Left ventricle myocardium inferior (tissue), 1 donor: ENCODE results near the gene ZKSCAN1. TPM values are rescaled to one million over a fixed set of nuclear protein-coding genes. Genes with fewer than 3 reads are reported as not detected.
A peak's percentile ranks its signal among the peaks of the same experiment; 100 is the strongest.

Experiments
- DNase-seq: peaks from one replicate; pipeline ENCODE4 v3.0.0-alpha.2; 2020
- H3K27ac ChIP-seq: fragments of 200-600 bp; replicated peaks from 2 replicates; pipeline ENCODE4 v1.8.0; 2021
- H3K27me3 ChIP-seq: fragments of 200-600 bp; 2 replicates; pipeline ENCODE4 v1.8.0; 2021; ENCODE audit warnings: low read depth
- H3K36me3 ChIP-seq: fragments of 200-600 bp; 2 replicates; pipeline ENCODE4 v1.8.0; 2021
- H3K4me1 ChIP-seq: fragments of 200-600 bp; 2 replicates; pipeline ENCODE4 v1.8.0; 2021
- H3K4me3 ChIP-seq: fragments of 200-600 bp; 2 replicates; pipeline ENCODE4 v1.8.0; 2021; ENCODE audit warnings: mild to moderate bottlenecking, moderate library complexity
- H3K9me3 ChIP-seq: fragments of 200-600 bp; replicated peaks from 2 replicates; pipeline ENCODE4 v1.8.0; 2021
- CTCF ChIP-seq: fragments of 200-600 bp; IDR thresholded peaks from 2 replicates; pipeline ENCODE4 v1.8.0; 2021; ENCODE audit warnings: antibody characterized with exemption, mild to moderate bottlenecking, borderline replicate concordance
- intact Hi-C: fragments of 100-400 bp; cut with micrococcal nuclease; formaldehyde crosslinking; loops from one replicate; pipeline ENCODE4 v1.11.0; 2022
- total RNA-seq: library from RNA; stranded (reverse); fragmentation: NEBNext Ultra II Directional; extraction: Animal tissue kit (Norgen Biotek cat#: 25700); gene quantifications from one replicate; pipeline ENCODE4 v1.2.1, GENCODE V29; 2021
- donor health status: DM: no; HTN: yes; CAD: no; lungs with severe emphysema.

The ZKSCAN1 gene
- total RNA-seq, 1 donor from 2014 or later, result 37.1 TPM

- H3K4me3 ChIP-seq, result peak within 1 kb of the TSS; percentile 77
- H3K4me1 ChIP-seq, result peaks cover 48% of the 10 kb centered on the region
- no peaks in the 10 kb centered on the region for H3K9me3 ChIP-seq
- TF ChIP-seq CTCF, result peak; percentile 97
- peak; percentile 97 for DNase-seq
- no peaks in the 10 kb centered on the region for H3K27me3 ChIP-seq
- peaks cover 26% of the 10 kb centered on the region for H3K36me3 ChIP-seq
- intact Hi-C loops, result loop anchor here (10.0 kb wide), 1 partner anchor 87 kb away; no protein-coding TSS in a partner anchor
- H3K27ac ChIP-seq, result peak within 1 kb of the TSS; percentile 87
Measured at GRCh38 chr7:100081535-100082102, 66.2 kb downstream of the ZKSCAN1 start, which contains the start of gene ZNF3. Gene ZNF3 (minus strand): TSS chr7:100081723. CDS start chr7:100077357, 4,366 bp downstream.

GRCh38 chr7:100082978-100083377 lies 67.6 kb downstream of the ZKSCAN1 start:
- Histone ChIP-seq H3K4me3 (peak overlapping the region; percentile 77), H3K4me1 (peaks cover 48% of the 10 kb centered on the region), H3K9me3 (no peaks in the 10 kb centered on the region), H3K27me3 (no peaks in the 10 kb centered on the region), H3K36me3 (peaks cover 16% of the 10 kb centered on the region), H3K27ac (peak overlapping the region; percentile 87)
- TF ChIP-seq CTCF, result no peak
- intact Hi-C loops, result loop anchor here (10.0 kb wide), 1 partner anchor 88 kb away; no protein-coding TSS in a partner anchor
- DNase-seq, result no peak

GRCh38 chr7:100085515-100085914 lies 70.1 kb downstream of the ZKSCAN1 start:
- peaks cover 45% of the 10 kb centered on the region for H3K4me1 ChIP-seq
- no peak overlapping the region for H3K27ac ChIP-seq
- H3K27me3 ChIP-seq, result no peaks in the 10 kb centered on the region
- intact Hi-C loops, result loop anchor here (10.0 kb wide), 1 partner anchor 91 kb away; no protein-coding TSS in a partner anchor
- H3K9me3 ChIP-seq, result no peaks in the 10 kb centered on the region
- no peak for DNase-seq
- peaks cover 3% of the 10 kb centered on the region for H3K36me3 ChIP-seq
- H3K4me3 ChIP-seq, result no peak overlapping the region
- no peak for TF ChIP-seq CTCF

- Histone ChIP-seq H3K4me3 (no peak overlapping the region), H3K27ac (no peak overlapping the region)
Measured at GRCh38 chr7:100087055-100087750, 71.8 kb downstream of the ZKSCAN1 start.

More at GRCh38 chr7:100087055-100087750, 71.8 kb downstream of the ZKSCAN1 start:
- no peak for DNase-seq
- Histone ChIP-seq H3K4me1 (peaks cover 31% of the 10 kb centered on the region), H3K9me3 (no peaks in the 10 kb centered on the region), H3K36me3 (peaks cover 20% of the 10 kb centered on the region), H3K27me3 (no peaks in the 10 kb centered on the region)
- TF ChIP-seq CTCF, result no peak
- intact Hi-C loops, result loop anchor here (10.0 kb wide), 1 partner anchor 92 kb away; no protein-coding TSS in a partner anchor
